Naive B cell (primary cell): ENCODE data around the gene RCE1. TPM values are rescaled to one million over a fixed set of nuclear protein-coding genes. Genes with fewer than 3 reads are reported as not detected.
A peak's percentile ranks its signal among the peaks of the same experiment; 100 is the strongest.

Experiments used
- ATAC-seq, 2 donors: fragments of 150-1000 bp; cut with Tn5 transposase; 2 replicates each; pipeline ENCODE4 v1.10.0; 2021; ENCODE audit warnings: low read depth in 2 of 2, mild to moderate bottlenecking in 2 of 2, moderate library complexity in 2 of 2
- DNase-seq: peaks from one replicate; pipeline ENCODE4 v3.0.0; 2022
- H3K27ac Mint-ChIP-seq, 6 donors: one replicate each; pipeline ENCODE4 v1.8.0; 2020 to 2022; ENCODE audit warnings: mild to moderate bottlenecking in 6 of 6, mixed read lengths in 6 of 6, moderate library complexity in 5 of 6, inconsistent platforms in 2 of 6
- H3K27me3 Mint-ChIP-seq, 3 donors: one replicate each; pipeline ENCODE4 v1.8.0; 2021 to 2022; ENCODE audit warnings: mixed read lengths in 3 of 3, mild to moderate bottlenecking in 1 of 3
- H3K36me3 Mint-ChIP-seq, 2 donors: one replicate each; pipeline ENCODE4 v1.8.0; 2020 to 2022; ENCODE audit warnings: mixed read lengths in 2 of 2, inconsistent platforms in 1 of 2, mild to moderate bottlenecking in 1 of 2
- H3K4me1 Mint-ChIP-seq, 3 donors: one replicate each; pipeline ENCODE4 v1.8.0; 2020 to 2022; ENCODE audit warnings: mixed read lengths in 3 of 3, inconsistent platforms in 1 of 3, mild to moderate bottlenecking in 1 of 3, moderate library complexity in 1 of 3
- H3K4me3 Mint-ChIP-seq, 8 donors: one replicate each; pipeline ENCODE4 v1.8.0; 2020 to 2022; ENCODE audit warnings: mild to moderate bottlenecking in 8 of 8, mixed read lengths in 8 of 8, moderate library complexity in 8 of 8, inconsistent platforms in 2 of 8
- H3K9me3 Mint-ChIP-seq, 7 donors: one replicate each; pipeline ENCODE4 v1.8.0; 2020 to 2022; ENCODE audit warnings: mixed read lengths in 7 of 7, mild to moderate bottlenecking in 5 of 7, inconsistent platforms in 2 of 7, moderate library complexity in 1 of 7
- polyA plus RNA-seq, 6 donors: library from polyadenylated mRNA; unstranded; fragments of 300-500 nt; fragmentation: Illumina TruSeq; gene quantifications; one replicate each; pipeline ENCODE4 v1.2.3, GENCODE V29; 2021; ENCODE audit warnings: low read depth in 6 of 6

Gene RCE1
- polyA plus RNA-seq, 6 donors from 2014 or later, result 16.3 to 31.9 (median 19.3) TPM

GRCh38 chr11:66848671-66849500 is 5.6 kb downstream of the RCE1 start:
- no peaks in the 10 kb centered on the region for H3K36me3 Mint-ChIP-seq
- DNase-seq, result no peak

GRCh38 chr11:66849501-66850234 is 6.4 kb downstream of the RCE1 start:
- H3K27me3 Mint-ChIP-seq, result no peaks in the 10 kb centered on the region
- ATAC-seq, result no peak
- H3K36me3 Mint-ChIP-seq, result no peaks in the 10 kb centered on the region
- no peak overlapping the region for H3K27ac Mint-ChIP-seq
- no peaks in the 10 kb centered on the region for H3K9me3 Mint-ChIP-seq
- H3K4me1 Mint-ChIP-seq, result peaks cover 10 to 32% (median 18%) of the 10 kb centered on the region in 3 donors
- no peak for DNase-seq
- no peak overlapping the region for H3K4me3 Mint-ChIP-seq

More at GRCh38 chr11:66848671-66849500, 5.6 kb downstream of the RCE1 start:
- H3K9me3 Mint-ChIP-seq, result no peaks in the 10 kb centered on the region
- H3K4me1 Mint-ChIP-seq, result peaks cover 13 to 40% (median 23%) of the 10 kb centered on the region in 3 donors
- H3K4me3 Mint-ChIP-seq, result no peak overlapping the region
- peak overlapping the region in 1 of 6 donors; percentile 29 for H3K27ac Mint-ChIP-seq
- no peak for ATAC-seq
- H3K27me3 Mint-ChIP-seq, result no peaks in the 10 kb centered on the region

- Mint-ChIP-seq H3K4me3 (no peak overlapping the region), H3K9me3 (no peaks in the 10 kb centered on the region), H3K27ac (no peak overlapping the region), H3K27me3 (no peaks in the 10 kb centered on the region), H3K4me1 (peaks cover 7 to 26% (median 13%) of the 10 kb centered on the region in 3 donors), H3K36me3 (no peaks in the 10 kb centered on the region)
- DNase-seq, result no peak
- ATAC-seq, result no peak
Observed at GRCh38 chr11:66850235-66850587, 7.0 kb downstream of the RCE1 start.

- DNase-seq (no peak), ATAC-seq (no peak)
- H3K9me3 Mint-ChIP-seq, result peaks cover 0 to under 1% (median 0%) of the 10 kb centered on the region in 7 donors
- H3K27ac Mint-ChIP-seq, result no peak overlapping the region
- H3K36me3 Mint-ChIP-seq, result no peaks in the 10 kb centered on the region
- H3K4me3 Mint-ChIP-seq, result no peak overlapping the region
- no peaks in the 10 kb centered on the region for H3K27me3 Mint-ChIP-seq
- peaks cover 8 to 26% (median 16%) of the 10 kb centered on the region in 3 donors for H3K4me1 Mint-ChIP-seq
Observed at GRCh38 chr11:66850588-66851238, 7.5 kb downstream of the RCE1 start.

GRCh38 chr11:66851239-66851596 is 8.0 kb downstream of the RCE1 start:
- H3K36me3 Mint-ChIP-seq, result no peaks in the 10 kb centered on the region

GRCh38 chr11:66851698-66852465 is 8.6 kb downstream of the RCE1 start:
- Mint-ChIP-seq H3K36me3 (no peaks in the 10 kb centered on the region), H3K9me3 (peaks cover 0 to 2% (median 0%) of the 10 kb centered on the region in 7 donors), H3K4me3 (peak overlapping the region in 1 of 8 donors; percentile 41), H3K27me3 (no peaks in the 10 kb centered on the region), H3K27ac (peak overlapping the region in 1 of 6 donors; percentile 71), H3K4me1 (peaks cover 8 to 28% (median 19%) of the 10 kb centered on the region in 3 donors)
- ATAC-seq, result no peak
- no peak for DNase-seq

More at GRCh38 chr11:66851239-66851596, 8.0 kb downstream of the RCE1 start:
- H3K27me3 Mint-ChIP-seq, result no peaks in the 10 kb centered on the region
- no peak overlapping the region for H3K27ac Mint-ChIP-seq
- peaks cover 8 to 28% (median 19%) of the 10 kb centered on the region in 3 donors for H3K4me1 Mint-ChIP-seq
- peaks cover 0 to 2% (median 0%) of the 10 kb centered on the region in 7 donors for H3K9me3 Mint-ChIP-seq
- H3K4me3 Mint-ChIP-seq, result no peak overlapping the region
- DNase-seq (no peak), ATAC-seq (no peak)

- peak overlapping the region in 1 of 6 donors; percentile 59 for H3K27ac Mint-ChIP-seq
- H3K4me1 Mint-ChIP-seq, result peaks cover 8 to 28% (median 19%) of the 10 kb centered on the region in 3 donors
- DNase-seq (no peak), ATAC-seq (no peak)
- H3K4me3 Mint-ChIP-seq, result no peak overlapping the region
- no peaks in the 10 kb centered on the region for H3K36me3 Mint-ChIP-seq
- no peaks in the 10 kb centered on the region for H3K27me3 Mint-ChIP-seq
- H3K9me3 Mint-ChIP-seq, result peaks cover 0 to 2% (median 0%) of the 10 kb centered on the region in 7 donors
Observed at GRCh38 chr11:66852466-66853241, 9.4 kb downstream of the RCE1 start.

GRCh38 chr11:66853242-66854229 is 10.3 kb downstream of the RCE1 start:
- DNase-seq (no peak), ATAC-seq (no peak)
- Mint-ChIP-seq H3K27me3 (no peaks in the 10 kb centered on the region), H3K4me1 (peaks cover 8 to 28% (median 19%) of the 10 kb centered on the region in 3 donors), H3K36me3 (no peaks in the 10 kb centered on the region), H3K9me3 (peaks cover 0 to 2% (median 0%) of the 10 kb centered on the region in 7 donors), H3K27ac (peak overlapping the region in 3 of 6 donors; percentile 48 to 94 (median 91)), H3K4me3 (peak overlapping the region in 3 of 8 donors; percentile 20 to 80 (median 48))

GRCh38 chr11:66854231-66854661 is 11.0 kb downstream of the RCE1 start:
- H3K4me1 Mint-ChIP-seq, result peaks cover 8 to 28% (median 19%) of the 10 kb centered on the region in 3 donors
- H3K27me3 Mint-ChIP-seq, result no peaks in the 10 kb centered on the region
- peak overlapping the region in 2 of 6 donors; percentile 91 to 94 for H3K27ac Mint-ChIP-seq
- DNase-seq, result no peak
- peaks cover 0 to 2% (median 0%) of the 10 kb centered on the region in 7 donors for H3K9me3 Mint-ChIP-seq
- no peaks in the 10 kb centered on the region for H3K36me3 Mint-ChIP-seq
- ATAC-seq, result no peak
- H3K4me3 Mint-ChIP-seq, result peak overlapping the region in 4 of 8 donors; percentile 10 to 89 (median 64)

- DNase-seq (no peak), ATAC-seq (no peak)
- H3K27ac Mint-ChIP-seq, result peak overlapping the region in 2 of 6 donors; percentile 21 to 42
- H3K4me3 Mint-ChIP-seq, result peak overlapping the region in 7 of 8 donors; percentile 18 to 89 (median 84)
- H3K9me3 Mint-ChIP-seq, result peaks cover 0 to 2% (median 0%) of the 10 kb centered on the region in 7 donors
- peaks cover 8 to 27% (median 19%) of the 10 kb centered on the region in 3 donors for H3K4me1 Mint-ChIP-seq
- no peaks in the 10 kb centered on the region for H3K27me3 Mint-ChIP-seq
- H3K36me3 Mint-ChIP-seq, result no peaks in the 10 kb centered on the region
Observed at GRCh38 chr11:66854729-66855211, 11.5 kb downstream of the RCE1 start.
